IPS DF 4.7 (cell line): ENCODE measurements around the gene AMOTL1.

Experiments
- DNase-seq: peaks from one replicate; pipeline ENCODE4 v3.0.0-alpha.2; 2013; ENCODE audit warnings: low spot score; ENCODE audit errors: extremely low read depth

Gene AMOTL1, protein sequence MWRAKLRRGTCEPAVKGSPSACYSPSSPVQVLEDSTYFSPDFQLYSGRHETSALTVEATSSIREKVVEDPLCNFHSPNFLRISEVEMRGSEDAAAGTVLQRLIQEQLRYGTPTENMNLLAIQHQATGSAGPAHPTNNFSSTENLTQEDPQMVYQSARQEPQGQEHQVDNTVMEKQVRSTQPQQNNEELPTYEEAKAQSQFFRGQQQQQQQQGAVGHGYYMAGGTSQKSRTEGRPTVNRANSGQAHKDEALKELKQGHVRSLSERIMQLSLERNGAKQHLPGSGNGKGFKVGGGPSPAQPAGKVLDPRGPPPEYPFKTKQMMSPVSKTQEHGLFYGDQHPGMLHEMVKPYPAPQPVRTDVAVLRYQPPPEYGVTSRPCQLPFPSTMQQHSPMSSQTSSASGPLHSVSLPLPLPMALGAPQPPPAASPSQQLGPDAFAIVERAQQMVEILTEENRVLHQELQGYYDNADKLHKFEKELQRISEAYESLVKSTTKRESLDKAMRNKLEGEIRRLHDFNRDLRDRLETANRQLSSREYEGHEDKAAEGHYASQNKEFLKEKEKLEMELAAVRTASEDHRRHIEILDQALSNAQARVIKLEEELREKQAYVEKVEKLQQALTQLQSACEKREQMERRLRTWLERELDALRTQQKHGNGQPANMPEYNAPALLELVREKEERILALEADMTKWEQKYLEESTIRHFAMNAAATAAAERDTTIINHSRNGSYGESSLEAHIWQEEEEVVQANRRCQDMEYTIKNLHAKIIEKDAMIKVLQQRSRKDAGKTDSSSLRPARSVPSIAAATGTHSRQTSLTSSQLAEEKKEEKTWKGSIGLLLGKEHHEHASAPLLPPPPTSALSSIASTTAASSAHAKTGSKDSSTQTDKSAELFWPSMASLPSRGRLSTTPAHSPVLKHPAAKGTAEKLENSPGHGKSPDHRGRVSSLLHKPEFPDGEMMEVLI

DNA sequence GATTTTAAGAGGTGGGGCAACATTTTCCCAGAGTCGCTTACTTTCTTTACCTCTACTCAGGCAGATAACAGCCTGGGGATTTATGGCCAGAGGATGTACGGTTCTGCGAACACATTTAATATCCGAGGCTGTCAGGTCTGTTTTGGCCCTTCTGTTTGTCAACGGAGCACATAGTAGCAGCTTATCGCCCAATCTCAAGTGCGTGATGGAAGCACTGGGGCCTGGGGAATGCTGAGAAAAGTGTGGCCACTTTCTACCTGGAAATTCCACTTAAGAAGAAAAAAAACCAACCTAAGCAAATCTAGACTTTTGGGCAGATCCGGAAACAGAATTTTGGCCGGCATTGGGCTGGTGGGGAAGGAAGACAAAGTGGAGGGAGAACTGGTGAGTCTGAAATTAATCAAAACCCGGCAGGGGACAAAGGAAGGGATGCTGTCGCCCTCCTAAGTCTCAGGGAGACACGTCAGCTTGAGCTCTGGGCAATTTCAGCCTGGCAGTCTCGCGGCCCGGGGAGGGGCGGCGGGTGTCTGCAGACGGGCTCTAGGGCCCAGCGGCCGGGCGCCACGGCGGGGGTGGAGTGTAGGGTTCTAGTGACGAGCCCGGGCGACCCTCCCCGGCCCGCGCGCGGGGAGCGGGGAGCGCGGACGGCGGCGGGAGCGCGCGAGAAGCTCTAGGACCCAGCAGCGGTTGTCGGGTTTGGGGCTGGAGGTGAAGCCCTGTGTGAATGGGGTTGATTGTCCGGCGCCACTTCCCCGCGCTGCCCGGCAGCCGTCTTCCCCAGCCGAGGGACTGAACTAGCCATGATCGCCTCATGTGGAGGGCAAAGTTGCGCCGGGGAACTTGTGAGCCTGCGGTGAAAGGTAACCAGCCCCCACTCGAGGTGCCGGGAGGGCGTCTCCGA, at the start of gene AMOTL1:
AMOTL1 (plus strand) TSS at position 656 of the 901 bp plus-strand sequence; CDS start at position 812, 156 bp downstream.
- peak; percentile 53 for DNase-seq

DNA sequence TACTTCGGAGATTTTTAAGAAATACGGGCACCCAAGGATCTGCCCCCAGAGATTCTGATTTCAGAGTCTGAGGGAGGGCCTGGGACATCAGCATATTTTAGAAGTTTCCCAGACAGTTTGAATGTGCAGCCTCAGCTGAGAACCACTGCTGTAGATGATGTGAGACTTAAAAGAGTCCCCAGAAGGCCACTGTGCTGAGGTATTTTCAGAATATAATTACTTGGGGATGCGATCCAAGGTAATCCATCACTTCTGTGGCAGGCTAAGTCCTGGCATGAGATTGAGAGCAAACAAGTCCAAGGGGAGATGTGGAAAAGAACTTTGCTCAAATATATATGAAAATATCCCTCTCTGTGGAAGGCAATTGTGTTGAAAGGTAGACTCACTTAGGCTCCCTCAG, 48.3 kb upstream of the AMOTL1 start:
- no peak for DNase-seq

DNA sequence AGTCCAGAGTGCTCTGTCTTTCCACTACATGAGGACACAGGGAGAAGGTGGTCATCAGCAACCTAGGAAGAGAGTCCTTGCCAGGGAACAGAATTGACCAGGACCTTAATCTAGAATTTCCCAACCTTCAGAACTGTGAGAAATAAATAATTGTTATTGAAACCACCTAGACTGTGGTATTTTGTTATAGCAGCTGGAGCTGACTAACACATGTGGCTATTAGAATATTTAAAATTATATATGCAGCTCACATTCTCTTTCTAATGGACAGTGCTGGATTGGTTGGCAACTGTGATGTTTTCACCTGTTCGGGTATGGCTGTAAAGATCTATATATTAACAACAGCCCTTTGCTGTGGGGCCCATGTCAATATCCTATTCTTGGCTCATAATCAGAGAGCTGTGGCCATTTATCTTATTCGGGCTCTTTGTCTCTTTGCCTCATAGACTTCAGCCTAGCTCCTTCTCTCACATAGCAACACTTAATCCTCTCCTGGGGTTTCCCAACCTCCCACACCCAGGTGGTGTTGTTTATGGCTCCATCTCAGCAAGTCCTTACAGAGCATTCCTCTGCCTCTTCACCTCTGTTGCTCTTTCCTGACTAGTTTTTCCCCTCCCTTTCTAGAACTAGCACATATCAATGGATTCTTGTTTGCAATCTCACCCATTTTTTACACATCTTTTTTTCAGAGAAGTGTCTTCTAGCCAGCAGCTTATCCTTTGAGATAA, 46.4 kb upstream of the AMOTL1 start:
- DNase-seq, result no peak

DNA sequence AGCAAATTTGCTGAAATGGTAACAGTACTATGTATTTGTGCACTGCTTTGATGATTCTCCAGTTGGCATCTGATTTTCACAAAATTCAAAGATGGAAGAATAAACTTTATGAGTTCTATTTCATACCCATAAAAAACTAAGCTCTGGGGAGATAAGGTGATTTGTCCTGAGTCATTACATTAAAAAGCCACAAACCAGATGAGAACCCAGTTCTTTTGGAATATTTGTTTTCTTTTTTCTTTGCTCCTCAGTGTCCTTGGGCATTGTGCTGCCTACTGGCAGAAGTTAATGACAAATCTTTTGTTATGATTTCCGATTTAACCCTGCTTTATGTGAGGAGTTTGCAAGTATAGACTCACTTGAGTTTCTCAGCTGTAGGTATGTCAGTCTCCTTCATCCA, 45.4 kb upstream of the AMOTL1 start:
- DNase-seq, result no peak

DNA sequence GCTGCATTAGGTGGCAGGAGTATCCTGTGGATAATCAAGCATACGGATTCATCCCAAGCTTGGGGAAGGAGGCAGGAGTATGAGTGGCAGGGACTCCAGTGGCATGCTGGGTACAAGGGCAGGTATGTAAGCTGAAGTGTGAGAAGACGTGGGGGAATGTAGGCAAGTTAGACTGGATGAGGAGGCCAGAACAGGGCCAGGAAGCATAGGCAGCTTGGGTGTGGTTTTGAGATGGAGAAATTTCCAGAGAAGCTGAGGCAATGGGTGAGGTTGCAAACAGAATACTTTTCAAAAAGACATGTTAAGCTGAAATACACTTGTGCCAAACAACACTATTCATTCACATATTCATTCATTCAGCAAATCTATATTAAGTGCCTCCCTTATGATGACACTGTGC, 43.1 kb upstream of the AMOTL1 start:
- DNase-seq, result no peak

DNA sequence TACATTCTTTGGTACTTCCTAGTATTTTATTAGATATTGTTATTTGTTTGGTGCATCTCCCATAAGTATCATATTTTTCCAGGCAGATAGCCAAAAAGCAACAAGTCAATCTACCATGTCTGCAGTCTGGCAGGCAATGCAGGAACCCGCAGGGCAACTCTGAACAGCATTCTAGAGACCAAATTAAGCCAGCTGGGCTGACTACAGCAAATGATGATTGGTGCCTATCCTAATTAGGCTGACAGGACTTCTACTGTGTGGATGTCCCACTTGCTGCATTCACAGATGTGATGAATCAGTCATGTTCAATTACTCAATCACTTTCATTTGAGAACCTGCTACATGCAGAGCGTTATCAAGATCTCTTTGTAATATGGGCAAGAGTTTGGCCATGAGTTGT, 40.3 kb upstream of the AMOTL1 start:
- no peak for DNase-seq

DNA sequence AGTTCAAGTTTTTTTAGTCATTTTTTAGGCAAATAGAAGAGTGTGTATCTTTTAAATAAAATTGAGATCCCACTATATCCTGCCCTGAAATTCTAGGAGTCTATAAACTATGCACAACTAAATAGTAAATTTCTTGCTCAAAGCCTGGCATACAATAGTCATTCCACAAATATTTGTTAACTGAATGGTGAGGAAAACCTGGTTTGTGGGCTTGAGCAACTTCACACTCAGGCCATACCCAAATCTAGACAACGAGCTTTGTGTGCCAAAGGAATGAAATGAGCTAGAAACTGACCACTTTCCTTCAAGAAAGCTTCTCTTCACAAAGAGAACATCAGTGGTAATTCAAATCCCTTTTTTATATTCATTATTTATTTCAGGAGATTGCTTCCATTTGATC, 39.6 kb upstream of the AMOTL1 start:
- no peak for DNase-seq

DNA sequence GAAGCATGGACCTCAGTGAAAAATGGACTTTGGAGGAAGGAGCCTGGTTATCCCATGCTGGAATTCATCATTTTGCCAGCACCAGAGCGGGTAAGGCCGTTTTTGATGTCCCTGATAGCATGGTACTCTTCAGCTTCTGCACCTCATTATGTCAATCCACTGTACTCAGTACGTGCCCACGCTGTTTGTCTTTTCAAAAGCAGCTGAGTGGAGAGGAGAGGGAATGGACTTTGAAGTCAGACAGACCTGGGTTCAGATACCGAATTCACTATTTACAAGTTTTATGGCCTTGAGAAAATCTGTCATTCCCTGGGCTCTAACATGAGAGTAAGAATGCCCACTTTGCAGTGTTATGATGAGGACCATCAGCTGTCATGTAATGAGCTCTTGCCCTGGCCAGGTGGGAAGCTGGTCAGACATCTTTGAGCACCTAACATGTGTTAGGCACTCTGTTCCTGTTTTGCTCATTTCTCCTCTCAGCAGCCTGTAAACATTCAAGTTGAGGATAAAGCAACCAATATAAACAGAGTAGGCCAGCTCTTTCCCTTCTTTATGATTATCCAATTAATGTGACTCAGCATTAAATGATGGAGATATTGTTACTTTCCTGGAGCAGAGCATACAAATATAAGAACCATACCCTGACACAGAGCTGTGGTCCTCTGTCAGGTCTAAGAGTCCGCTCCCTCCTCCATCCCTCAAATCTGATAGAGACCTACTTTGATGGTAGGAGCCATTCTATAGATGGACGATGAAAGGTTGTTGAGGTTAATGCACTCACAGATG, 39.0 kb upstream of the AMOTL1 start:
- DNase-seq, result no peak

DNA sequence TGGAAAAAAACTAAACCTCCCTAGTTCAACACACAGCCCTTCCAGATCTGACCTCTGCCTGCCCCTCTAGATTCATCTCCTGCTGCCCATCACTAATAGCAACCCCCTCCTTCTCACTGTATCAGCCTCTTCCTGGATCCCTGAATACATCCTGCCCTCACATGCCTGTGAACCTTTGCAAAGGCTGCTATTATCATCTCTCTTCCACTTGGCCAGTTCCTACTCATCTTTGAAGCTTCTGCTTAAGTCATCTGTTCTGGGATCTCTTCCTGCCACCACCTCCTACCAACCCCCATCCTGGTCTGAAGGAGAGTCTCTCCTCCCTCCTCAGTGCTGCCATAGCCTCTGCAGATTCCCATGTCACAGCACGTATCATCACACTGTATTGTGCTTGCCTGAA, 38.0 kb upstream of the AMOTL1 start:
- no peak for DNase-seq

DNA sequence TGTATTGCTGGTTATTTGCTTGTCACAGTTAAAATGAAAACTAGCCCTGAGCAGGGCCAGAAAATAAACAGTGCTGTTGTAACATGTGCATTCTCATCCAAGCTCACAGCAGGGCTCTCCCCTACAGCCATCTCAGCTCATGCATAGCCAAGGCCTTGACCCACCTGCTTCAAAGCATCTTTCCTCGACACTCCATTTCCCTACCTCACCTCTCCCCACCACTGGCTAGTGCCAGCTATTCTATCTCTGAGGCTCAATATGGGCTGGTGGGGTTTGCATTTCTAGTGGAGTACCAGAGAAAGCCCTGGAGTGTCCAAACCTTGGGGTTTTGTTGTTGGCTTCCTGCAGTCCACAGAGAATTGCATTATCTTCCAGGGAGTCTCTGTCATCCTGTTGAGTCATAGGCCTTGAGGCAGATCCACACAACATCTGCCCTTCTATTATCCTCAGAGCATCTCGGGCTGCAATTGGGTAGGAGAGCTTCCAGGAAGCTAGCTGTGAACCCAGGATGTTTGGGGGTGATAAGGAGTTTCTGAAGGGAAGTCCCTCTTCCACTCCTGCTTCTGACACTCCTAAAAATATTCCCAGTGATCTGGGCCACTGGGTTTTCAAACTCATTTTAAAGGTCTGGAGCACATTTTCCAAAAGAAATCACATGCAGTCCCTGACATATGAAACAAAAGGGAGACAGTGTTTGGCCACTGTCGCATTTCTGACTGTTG, 36.1 kb upstream of the AMOTL1 start:
- no peak for DNase-seq

DNA sequence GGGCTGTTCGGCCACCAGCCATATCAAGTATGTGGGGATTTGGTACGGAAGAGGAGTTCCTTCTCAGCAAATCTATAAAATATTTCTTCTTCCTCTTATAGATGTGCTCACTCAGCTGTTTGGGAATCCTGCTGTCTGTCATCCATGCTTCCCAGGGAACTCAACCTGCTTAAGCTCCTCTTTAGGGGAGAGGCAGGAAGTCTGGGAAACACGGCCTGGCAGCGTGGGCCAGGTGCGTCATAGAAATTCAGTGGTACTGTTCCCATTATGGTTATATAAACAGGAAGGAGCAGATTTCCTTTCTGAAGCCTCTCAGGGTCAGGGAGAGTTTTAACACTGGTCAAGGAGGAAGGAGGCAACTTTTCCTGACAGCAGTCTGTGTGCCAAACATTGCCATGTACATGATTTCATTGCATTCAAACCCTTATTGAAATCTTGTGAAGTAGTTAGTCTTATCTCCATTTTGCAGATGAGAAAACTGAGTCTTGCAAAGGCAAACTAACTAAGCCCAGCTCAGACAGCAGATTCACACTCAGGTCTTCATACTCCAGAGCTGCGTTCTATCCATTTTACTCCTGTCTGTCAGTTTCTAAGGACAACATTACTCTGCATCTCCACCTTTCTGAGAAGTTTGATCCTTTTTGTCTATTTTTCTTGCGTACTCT, 35.4 kb upstream of the AMOTL1 start:
- no peak for DNase-seq

DNA sequence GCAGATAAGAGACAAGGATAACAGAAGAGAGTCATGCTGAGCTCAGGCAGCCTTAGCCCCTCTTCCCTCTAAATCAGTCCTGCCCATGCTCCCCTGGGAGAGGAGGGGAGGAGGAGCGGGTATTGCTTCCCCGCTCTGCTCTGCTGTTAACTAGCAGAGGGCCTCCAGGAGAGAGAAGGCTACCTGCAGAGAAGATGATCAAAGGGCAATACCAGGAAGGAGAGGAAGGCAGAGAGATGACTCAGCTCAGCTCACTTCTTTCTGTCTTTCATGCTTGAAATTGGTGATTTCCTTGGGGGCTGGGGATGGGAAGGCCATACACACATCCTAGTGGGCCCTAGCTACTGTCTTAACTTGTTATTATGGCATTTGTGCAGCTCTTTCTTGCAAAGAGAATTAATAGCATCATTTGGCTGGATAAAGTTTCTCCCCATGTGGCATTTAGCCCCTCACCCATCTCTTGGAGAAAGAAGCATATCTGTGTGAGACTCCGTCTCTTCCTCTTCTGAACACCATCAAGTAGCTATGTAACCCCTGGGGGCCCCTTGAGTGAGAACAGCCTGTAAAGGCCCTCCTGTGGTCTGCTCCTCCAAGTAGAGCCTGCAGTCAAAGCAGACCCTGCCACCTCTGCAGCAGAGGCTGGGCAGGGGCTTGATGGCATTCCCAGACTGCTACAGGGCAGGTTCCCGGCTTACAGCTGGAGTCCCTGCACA, 33.4 kb upstream of the AMOTL1 start:
- DNase-seq, result peak; percentile 92

DNA sequence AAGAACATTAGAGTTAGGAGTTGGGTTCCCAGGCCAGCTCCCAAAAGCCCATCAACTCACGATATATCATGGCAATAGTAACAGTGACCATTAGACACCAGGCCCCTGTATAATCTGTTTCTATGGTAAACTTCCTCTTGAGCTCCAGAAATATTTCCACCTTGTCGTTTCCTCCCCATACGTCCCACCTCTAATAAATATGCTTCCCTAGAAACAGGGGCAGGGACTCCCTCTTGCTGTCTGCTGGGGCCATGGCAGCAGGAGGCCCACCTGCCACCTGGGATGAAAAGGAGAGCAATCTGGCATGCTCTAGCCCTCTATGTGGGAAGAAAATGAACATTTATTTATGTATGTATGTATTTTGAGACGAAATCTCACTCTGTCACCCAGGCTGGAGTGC, 32.2 kb upstream of the AMOTL1 start:
- DNase-seq, result no peak

DNA sequence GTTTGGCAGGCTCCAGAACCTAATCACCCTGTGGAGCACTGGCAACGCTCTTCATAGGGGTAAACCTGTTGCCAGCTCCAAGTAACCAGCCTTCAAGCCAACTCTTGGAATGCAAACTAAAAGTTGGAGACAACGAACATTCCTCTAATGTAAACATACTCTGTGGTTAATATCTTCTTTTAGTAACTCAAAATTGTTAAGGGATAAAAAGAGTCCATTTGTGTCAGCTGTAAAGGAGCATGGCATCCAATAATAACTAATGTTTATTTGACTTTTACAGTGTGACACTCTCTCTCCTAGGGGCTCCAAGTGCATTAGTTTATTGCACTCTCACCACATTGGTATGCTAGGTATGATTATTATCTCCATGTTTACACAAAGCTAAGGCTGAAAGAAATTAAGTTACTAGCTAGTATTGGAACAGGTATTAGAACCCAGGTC, 31.0 kb upstream of the AMOTL1 start:
- DNase-seq, result no peak

DNA sequence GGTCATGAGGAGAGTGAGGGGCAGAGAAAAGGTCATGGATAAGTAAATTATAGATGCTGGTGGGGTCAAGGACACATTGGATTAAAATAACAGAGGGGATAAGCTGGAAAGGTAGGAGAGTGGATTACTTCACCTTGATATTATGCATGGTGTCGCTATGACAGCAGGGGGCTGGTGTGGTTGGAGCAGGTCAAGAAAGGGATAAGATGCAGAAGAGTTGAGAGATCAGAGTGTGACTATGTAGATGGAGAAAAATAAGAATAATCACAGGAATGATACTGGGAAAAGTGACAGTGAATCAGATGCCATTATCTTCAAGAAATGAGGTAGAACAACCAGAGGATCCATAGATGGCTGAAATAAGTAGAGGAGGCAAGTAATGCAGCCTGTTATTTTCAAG, 29.4 kb upstream of the AMOTL1 start:
- no peak for DNase-seq

DNA sequence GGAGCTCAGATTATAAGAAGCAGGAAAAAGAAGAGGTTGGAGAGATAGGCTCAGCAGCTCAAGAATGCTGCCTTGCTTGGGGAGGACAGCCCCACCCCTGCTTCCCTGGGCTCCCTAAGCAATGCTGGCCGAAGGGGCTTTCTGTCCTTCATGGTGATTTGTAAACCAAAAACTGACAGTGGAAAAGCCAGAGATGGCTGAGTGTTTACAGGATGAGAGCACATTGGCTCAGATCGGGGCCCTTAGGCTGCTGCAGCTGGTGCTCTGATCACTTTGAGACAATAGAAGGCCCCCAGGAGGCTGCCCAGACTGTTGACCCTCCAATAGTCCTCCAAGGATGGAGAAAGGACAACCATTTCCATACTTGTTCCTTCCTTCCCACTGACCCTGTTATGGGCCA, 28.8 kb upstream of the AMOTL1 start:
- no peak for DNase-seq

DNA sequence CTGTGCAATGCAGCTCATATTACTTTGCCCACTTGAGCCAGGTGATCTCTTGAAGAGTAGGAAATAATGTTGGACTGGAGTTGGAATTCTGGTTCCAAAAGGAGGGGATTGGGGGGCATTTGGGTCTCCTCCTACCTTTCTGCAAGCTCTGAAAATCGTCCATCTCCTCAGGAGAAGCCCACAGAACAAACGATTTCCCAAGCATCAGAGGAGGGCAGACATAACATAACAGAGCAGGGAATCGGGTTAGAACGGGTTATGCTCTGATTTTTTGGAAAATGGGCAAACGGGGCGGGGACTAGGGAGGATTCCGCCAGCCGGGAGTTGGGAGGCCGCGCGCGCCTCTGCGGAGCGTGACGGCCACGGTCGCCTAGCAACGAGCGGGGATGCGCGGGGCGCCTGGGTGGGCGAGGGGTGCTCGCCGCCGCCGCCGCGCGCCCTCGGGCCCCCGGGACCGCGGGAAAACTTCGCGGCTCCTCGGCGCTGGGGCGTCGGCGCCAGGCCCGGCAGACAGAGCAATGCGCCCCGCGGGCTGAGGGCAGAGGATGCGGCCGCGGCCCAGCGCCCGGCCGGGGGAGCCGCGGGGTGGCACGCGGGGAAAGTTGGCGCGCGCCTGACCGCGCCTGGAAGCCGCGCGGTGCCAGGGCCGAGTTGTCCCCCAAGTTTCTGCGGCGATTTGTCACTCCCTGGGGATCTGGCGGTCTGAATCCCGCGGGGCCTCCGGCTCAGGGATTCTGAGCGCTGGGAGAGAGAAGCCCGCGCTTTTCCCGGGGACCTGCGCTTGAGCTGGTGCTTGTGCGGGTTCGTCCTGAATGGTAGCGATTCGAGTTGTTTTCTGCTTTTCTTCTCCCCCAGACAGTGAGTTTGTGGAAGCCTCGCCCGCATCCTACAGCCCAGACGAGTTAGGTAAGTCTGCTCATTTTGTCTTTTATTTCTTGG, 27.8 kb upstream of the AMOTL1 start:
- no peak for DNase-seq
